Ureter (tissue), 1 donor: Measurements from ENCODE around the gene DAZAP1. TPM values are rescaled to one million over a fixed set of nuclear protein-coding genes. Genes with fewer than 3 reads are reported as not detected.

Experiments
- DNase-seq: peaks from one replicate; pipeline ENCODE4 v3.0.0-alpha.2; 2020; ENCODE audit warnings: low spot score
- total RNA-seq: library from RNA; stranded (reverse); gene quantifications from one replicate; pipeline ENCODE4 v1.2.4, GENCODE V29; 2023
- donor health status: DM: yes; HTN: yes; CAD: no.

Gene DAZAP1
- 137 TPM for total RNA-seq

- DNase-seq = no peak
These were observed at the start of gene DAZAP1 for GRCh38 chr19:1407528-1408299. TSS of gene DAZAP1 (plus strand) at chr19:1407586. CDS start at chr19:1407774, 188 bp downstream.

- no peak for DNase-seq
These were observed 47.1 kb upstream of the DAZAP1 start for GRCh38 chr19:1360126-1360817.

- no peak for DNase-seq
These were observed 46.4 kb upstream of the DAZAP1 start for GRCh38 chr19:1360818-1361461.

GRCh38 chr19:1361601-1362386, 45.6 kb upstream of the DAZAP1 start:
- DNase-seq = no peak

- no peak for DNase-seq
These were observed 44.8 kb upstream of the DAZAP1 start for GRCh38 chr19:1362387-1363257.

- DNase-seq = no peak
These were observed 43.8 kb upstream of the DAZAP1 start for GRCh38 chr19:1363599-1363998.

- no peak for DNase-seq
These were observed 43.2 kb upstream of the DAZAP1 start for GRCh38 chr19:1364070-1364704.

- DNase-seq = no peak
These were observed 41.8 kb upstream of the DAZAP1 start for GRCh38 chr19:1365319-1366269.

- no peak for DNase-seq
These were observed 41.1 kb upstream of the DAZAP1 start for GRCh38 chr19:1366296-1366695.

GRCh38 chr19:1366899-1367870, 40.2 kb upstream of the DAZAP1 start:
- DNase-seq = no peak

- DNase-seq = no peak
These were observed 38.1 kb upstream of the DAZAP1 start for GRCh38 chr19:1369214-1369805.

GRCh38 chr19:1370579-1371361, 36.6 kb upstream of the DAZAP1 start:
- no peak for DNase-seq

- DNase-seq = no peak
These were observed 34.3 kb upstream of the DAZAP1 start for GRCh38 chr19:1373042-1373533.

GRCh38 chr19:1373534-1374249, 33.7 kb upstream of the DAZAP1 start:
- no peak for DNase-seq

GRCh38 chr19:1374250-1374577, 33.2 kb upstream of the DAZAP1 start:
- DNase-seq = no peak

- DNase-seq = no peak
These were observed 31.0 kb upstream of the DAZAP1 start for GRCh38 chr19:1376415-1376805.
